Measurements from ENCODE around the gene FXYD1.

DNA sequence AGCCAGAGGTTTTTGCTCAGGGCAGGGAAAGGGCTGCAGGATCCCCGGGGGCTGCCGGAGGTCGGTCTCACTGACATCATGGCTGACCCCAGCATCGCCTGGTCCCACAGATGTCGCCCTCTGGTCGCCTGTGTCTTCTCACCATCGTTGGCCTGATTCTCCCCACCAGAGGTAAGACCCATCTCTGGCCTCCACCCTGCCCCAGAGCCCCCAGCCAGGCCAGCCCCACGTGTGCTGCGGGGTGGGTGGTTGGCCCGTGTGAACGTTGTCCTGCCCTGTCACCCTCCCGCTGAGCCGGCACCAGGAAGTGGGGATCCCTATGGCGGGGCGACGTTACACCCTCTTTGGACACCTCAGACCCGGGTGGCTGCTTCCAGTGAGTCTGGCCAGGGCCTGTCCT, 16.8 kb downstream of the FXYD1 start:
- TF ChIP-seq, protein P1, sequence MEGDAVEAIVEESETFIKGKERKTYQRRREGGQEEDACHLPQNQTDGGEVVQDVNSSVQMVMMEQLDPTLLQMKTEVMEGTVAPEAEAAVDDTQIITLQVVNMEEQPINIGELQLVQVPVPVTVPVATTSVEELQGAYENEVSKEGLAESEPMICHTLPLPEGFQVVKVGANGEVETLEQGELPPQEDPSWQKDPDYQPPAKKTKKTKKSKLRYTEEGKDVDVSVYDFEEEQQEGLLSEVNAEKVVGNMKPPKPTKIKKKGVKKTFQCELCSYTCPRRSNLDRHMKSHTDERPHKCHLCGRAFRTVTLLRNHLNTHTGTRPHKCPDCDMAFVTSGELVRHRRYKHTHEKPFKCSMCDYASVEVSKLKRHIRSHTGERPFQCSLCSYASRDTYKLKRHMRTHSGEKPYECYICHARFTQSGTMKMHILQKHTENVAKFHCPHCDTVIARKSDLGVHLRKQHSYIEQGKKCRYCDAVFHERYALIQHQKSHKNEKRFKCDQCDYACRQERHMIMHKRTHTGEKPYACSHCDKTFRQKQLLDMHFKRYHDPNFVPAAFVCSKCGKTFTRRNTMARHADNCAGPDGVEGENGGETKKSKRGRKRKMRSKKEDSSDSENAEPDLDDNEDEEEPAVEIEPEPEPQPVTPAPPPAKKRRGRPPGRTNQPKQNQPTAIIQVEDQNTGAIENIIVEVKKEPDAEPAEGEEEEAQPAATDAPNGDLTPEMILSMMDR (IDR thresholded peaks at IDR 0.05), result no peak
- TF ChIP-seq POLR2AphosphoS5 (IDR thresholded peaks at IDR 0.05) (no peak), POLR2A (IDR thresholded peaks at IDR 0.05) (no peak)

All from transverse colon (tissue), 4 donors.